GM12873 (cell line): ENCODE results near the gene XPO5.

Experiments
- TF ChIP-seq, protein P1 (sequence below): IDR thresholded peaks from 2 replicates; pipeline ENCODE4 v1.5.1; 2012; ENCODE audit warnings: low read depth, mild to moderate bottlenecking, moderate library complexity, low read length, control low read depth; ENCODE audit not compliant: insufficient read depth; ENCODE audit errors: missing control alignments

XPO5 gene

DNA sequence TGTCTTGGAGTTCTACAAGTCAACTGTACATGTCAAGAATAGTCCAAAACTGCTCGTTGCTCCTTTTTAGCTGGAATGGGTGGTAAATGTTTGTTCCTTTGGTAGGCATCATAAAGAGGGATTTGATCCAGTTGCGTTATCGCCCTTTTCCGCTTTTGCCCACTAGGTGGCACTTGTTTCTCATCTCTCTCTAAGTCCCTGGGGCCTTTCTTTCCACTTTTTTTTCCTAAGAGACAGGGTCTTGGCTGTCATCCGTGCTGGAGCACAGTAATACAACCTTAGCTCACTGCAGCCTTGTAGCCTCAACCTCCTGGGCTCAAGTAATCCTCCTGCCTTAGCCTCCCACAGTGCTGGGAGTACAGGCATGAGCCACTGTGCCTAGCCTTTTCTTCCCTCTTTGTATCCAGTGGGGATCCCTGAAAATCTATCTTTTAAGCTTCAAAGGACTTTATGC lies 32.5 kb upstream of the XPO5 start:
- TF ChIP-seq, protein P1, sequence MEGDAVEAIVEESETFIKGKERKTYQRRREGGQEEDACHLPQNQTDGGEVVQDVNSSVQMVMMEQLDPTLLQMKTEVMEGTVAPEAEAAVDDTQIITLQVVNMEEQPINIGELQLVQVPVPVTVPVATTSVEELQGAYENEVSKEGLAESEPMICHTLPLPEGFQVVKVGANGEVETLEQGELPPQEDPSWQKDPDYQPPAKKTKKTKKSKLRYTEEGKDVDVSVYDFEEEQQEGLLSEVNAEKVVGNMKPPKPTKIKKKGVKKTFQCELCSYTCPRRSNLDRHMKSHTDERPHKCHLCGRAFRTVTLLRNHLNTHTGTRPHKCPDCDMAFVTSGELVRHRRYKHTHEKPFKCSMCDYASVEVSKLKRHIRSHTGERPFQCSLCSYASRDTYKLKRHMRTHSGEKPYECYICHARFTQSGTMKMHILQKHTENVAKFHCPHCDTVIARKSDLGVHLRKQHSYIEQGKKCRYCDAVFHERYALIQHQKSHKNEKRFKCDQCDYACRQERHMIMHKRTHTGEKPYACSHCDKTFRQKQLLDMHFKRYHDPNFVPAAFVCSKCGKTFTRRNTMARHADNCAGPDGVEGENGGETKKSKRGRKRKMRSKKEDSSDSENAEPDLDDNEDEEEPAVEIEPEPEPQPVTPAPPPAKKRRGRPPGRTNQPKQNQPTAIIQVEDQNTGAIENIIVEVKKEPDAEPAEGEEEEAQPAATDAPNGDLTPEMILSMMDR: peak; percentile 93

DNA sequence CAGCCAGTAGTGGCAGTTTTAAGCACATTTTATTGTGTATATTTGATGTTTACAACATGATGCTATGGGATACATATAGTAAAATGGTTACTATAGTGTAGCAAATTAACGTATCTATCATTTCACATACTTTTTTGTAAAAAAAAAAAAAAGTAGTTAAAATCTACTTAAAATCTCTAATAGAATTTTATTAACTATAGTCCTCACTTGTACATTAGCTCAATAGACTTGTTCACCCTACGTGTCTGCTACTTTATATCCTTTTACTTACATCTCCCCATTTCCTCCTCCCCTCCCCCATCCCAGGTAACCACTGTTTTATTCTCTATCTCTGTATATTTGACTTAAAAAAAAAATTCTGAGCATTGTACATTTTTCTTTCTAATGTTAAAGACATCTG lies 30.2 kb upstream of the XPO5 start:
- TF ChIP-seq, protein P1: no peak

DNA sequence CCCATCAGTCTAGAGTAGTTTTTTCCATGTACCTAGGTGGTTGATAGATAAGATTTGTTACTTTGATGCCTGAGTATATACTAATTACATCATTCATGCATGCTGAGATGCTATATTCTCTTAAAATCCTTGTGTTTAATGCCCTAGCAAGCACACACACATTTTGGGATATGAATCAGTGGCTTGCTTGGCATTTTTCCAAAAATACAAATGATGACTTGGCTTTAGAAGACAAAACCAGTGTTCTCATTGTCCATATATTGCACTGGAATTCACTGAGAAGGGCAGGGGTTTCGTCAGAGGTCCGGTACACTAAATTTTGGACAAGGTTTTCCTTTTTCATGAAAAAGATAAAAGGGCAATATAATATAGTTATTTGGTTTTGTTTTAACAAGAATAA lies 28.3 kb upstream of the XPO5 start:
- TF ChIP-seq, protein P1: no peak

DNA sequence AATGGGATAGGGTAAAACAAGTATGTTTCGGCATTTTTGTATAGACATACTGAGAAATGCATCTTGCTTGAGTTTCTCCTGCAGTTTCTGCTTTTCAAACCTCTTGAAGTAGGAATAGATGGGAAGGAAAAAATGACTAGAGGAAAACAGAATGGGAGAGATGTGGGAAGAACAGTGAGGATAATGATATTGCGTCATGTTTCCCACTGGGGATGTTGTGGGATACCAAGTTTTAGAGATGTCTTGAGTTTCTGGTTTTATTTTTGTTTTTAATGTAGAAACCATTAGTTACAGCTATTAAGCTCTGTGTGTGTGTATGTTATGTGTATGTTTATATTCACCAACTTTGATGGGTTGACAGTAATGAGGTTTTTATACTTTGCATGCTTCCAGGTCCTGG lies 24.8 kb upstream of the XPO5 start:
- TF ChIP-seq, protein P1: no peak

DNA sequence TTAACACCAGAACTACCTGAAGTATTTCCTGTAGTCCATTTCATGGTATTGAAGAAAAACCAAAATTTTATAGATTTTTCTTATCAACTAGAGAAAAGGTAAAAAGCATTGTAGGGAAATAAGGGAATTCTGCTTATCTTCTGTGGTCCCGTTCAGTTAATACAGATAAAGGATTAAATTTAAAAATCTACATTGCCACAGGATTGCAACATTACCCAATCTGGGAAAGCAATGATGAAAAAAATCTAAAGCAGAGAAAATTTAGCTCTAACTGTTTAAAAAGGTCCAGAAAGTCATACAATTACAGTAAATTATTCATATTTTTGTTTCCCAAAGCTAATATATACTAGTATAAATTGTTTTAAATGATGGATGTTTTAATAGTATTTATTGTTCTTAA lies 18.1 kb upstream of the XPO5 start:
- TF ChIP-seq, protein P1: no peak

DNA sequence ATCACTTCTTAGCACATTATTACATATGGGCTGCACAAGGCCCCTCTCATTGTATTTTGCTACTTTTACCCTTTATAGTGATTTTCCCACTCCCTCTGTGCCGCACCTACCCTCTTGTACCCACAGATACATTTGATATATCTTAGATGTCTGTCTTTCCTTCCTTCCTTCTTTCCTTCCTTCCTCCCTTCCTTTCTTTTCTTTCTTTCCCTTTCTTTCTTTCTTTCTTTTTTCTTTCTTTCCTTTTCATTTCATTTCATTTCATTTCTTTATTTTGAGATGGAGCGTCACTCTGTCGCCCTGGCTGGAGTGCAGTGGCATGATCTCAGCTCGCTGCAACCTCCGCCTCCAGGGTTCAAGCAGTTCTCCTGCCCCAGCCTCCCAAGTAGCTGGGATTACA lies 12.4 kb upstream of the XPO5 start:
- TF ChIP-seq, protein P1: no peak

DNA sequence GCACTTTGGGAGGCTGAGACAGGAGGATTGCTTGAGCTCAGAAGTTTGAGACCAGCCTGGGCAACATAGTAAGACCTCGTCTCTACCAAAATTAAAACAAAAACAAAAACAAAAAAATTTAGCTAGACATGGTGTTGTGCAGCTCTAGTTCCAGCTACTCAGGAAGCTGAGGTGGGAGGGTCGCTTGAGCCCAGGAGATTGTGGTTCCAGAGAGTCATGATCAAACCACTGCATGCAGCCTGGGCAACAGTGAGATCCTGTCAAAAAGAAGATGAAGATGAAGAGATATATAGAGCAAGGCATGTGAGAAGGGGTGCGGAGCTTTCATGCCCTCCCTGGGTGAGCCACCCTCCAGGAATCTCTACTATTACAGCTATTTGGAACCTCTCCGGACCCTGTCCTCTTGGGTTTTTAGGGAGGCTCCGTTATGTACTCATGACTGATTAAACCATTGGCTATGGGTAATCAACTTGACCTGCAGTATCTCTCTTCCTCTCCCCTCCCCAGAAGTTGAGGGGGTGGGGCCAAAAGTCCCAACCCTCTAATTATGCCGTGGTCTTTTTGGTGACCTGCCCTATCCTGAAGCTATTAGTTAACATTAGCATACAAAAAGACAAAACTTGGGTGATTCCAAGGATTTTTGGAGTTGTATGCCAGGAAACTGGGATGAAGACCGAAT lies 9.2 kb upstream of the XPO5 start:
- TF ChIP-seq, protein P1: no peak
